ENCODE results near the gene KLF13.
"Not testable (repeated sequence)": the region's sequence is repeated elsewhere in the genome, so short reads cannot be mapped to it uniquely, and the experiment has no call there.

KLF13 gene

GRCh38 chr15:31349233-31350141 lies 22.9 kb downstream of the KLF13 start:
- Histone ChIP-seq H3K27me3 (ENCODE audit: control insufficient read depth in 1 of 2, insufficient read depth in 2 of 2, low read length in 2 of 2) (no peaks in the 10 kb centered on the region), H3K9me3 (ENCODE audit: control insufficient read depth in 2 of 2, low read length in 2 of 2) (no peaks in the 10 kb centered on the region), H3K27ac (ENCODE audit: low read length) (no peak overlapping the region), H3K4me3 (ENCODE audit: low read length in 2 of 2) (no peak overlapping the region), H3K9ac (ENCODE audit: low read length in 2 of 2) (no peak overlapping the region), H3K4me1 (ENCODE audit: control insufficient read depth, insufficient read depth, low read length) (peaks cover 77% of the 10 kb centered on the region), H3K36me3 (ENCODE audit: control insufficient read depth in 2 of 2, insufficient read depth in 2 of 2, low read length in 2 of 2) (no peaks in the 10 kb centered on the region)

GRCh38 chr15:31350771-31351170 lies 24.1 kb downstream of the KLF13 start:
- H3K36me3 ChIP-seq (ENCODE audit: control insufficient read depth in 2 of 2, insufficient read depth in 2 of 2, low read length in 2 of 2) = peaks cover 0 to 3% of the 10 kb centered on the region in 2 donors
- H3K27me3 ChIP-seq (ENCODE audit: control insufficient read depth in 1 of 2, insufficient read depth in 2 of 2, low read length in 2 of 2) = no peaks in the 10 kb centered on the region
- no peak overlapping the region for H3K4me3 ChIP-seq (ENCODE audit: low read length in 2 of 2)
- no peak overlapping the region for H3K27ac ChIP-seq (ENCODE audit: low read length)
- H3K4me1 ChIP-seq (ENCODE audit: control insufficient read depth, insufficient read depth, low read length) = peaks cover 74% of the 10 kb centered on the region
- no peaks in the 10 kb centered on the region for H3K9me3 ChIP-seq (ENCODE audit: control insufficient read depth in 2 of 2, low read length in 2 of 2)
- no peak overlapping the region for H3K9ac ChIP-seq (ENCODE audit: low read length in 2 of 2)

GRCh38 chr15:31352339-31352751 lies 25.7 kb downstream of the KLF13 start:
- H3K4me3 ChIP-seq (ENCODE audit: low read length in 2 of 2) = peak overlapping the region in 1 of 2 donors; percentile 55
- no peaks in the 10 kb centered on the region for H3K27me3 ChIP-seq (ENCODE audit: control insufficient read depth in 1 of 2, insufficient read depth in 2 of 2, low read length in 2 of 2)
- no peaks in the 10 kb centered on the region for H3K9me3 ChIP-seq (ENCODE audit: control insufficient read depth in 2 of 2, low read length in 2 of 2)
- peak overlapping the region; percentile 75 for H3K27ac ChIP-seq (ENCODE audit: low read length)
- H3K4me1 ChIP-seq (ENCODE audit: control insufficient read depth, insufficient read depth, low read length) = peaks cover 64% of the 10 kb centered on the region
- peaks cover 0 to 3% of the 10 kb centered on the region in 2 donors for H3K36me3 ChIP-seq (ENCODE audit: control insufficient read depth in 2 of 2, insufficient read depth in 2 of 2, low read length in 2 of 2)
- no peak overlapping the region for H3K9ac ChIP-seq (ENCODE audit: low read length in 2 of 2)

- H3K4me3 ChIP-seq (ENCODE audit: low read length in 2 of 2) = peak overlapping the region; percentile 7 to 55
- H3K4me1 ChIP-seq (ENCODE audit: control insufficient read depth, insufficient read depth, low read length) = peaks cover 65% of the 10 kb centered on the region
- H3K27me3 ChIP-seq (ENCODE audit: control insufficient read depth in 1 of 2, insufficient read depth in 2 of 2, low read length in 2 of 2) = no peaks in the 10 kb centered on the region
- peak overlapping the region; percentile 75 for H3K27ac ChIP-seq (ENCODE audit: low read length)
- peaks cover 0 to 3% of the 10 kb centered on the region in 2 donors for H3K36me3 ChIP-seq (ENCODE audit: control insufficient read depth in 2 of 2, insufficient read depth in 2 of 2, low read length in 2 of 2)
- H3K9me3 ChIP-seq (ENCODE audit: control insufficient read depth in 2 of 2, low read length in 2 of 2) = no peaks in the 10 kb centered on the region
- peak overlapping the region in 1 of 2 donors; percentile 62 for H3K9ac ChIP-seq (ENCODE audit: low read length in 2 of 2)
Measured at GRCh38 chr15:31352911-31353811, 26.5 kb downstream of the KLF13 start.

GRCh38 chr15:31353931-31354330 lies 27.3 kb downstream of the KLF13 start:
- Histone ChIP-seq H3K9me3 (ENCODE audit: control insufficient read depth in 2 of 2, low read length in 2 of 2) (no peaks in the 10 kb centered on the region), H3K4me1 (ENCODE audit: control insufficient read depth, insufficient read depth, low read length) (peaks cover 67% of the 10 kb centered on the region), H3K4me3 (ENCODE audit: low read length in 2 of 2) (peak overlapping the region in 1 of 2 donors; percentile 55), H3K36me3 (ENCODE audit: control insufficient read depth in 2 of 2, insufficient read depth in 2 of 2, low read length in 2 of 2) (peaks cover 0 to 3% of the 10 kb centered on the region in 2 donors), H3K9ac (ENCODE audit: low read length in 2 of 2) (peak overlapping the region; percentile 10 to 62), H3K27me3 (ENCODE audit: control insufficient read depth in 1 of 2, insufficient read depth in 2 of 2, low read length in 2 of 2) (no peaks in the 10 kb centered on the region), H3K27ac (ENCODE audit: low read length) (peak overlapping the region; percentile 75)

- not testable (repeated sequence) for H3K9ac ChIP-seq (ENCODE audit: low read length in 2 of 2); H3K4me3 ChIP-seq (ENCODE audit: low read length in 2 of 2); H3K36me3 ChIP-seq (ENCODE audit: control insufficient read depth in 2 of 2, insufficient read depth in 2 of 2, low read length in 2 of 2); H3K9me3 ChIP-seq (ENCODE audit: control insufficient read depth in 2 of 2, low read length in 2 of 2); H3K27me3 ChIP-seq (ENCODE audit: control insufficient read depth in 1 of 2, insufficient read depth in 2 of 2, low read length in 2 of 2); H3K27ac ChIP-seq (ENCODE audit: low read length)
- H3K4me1 ChIP-seq (ENCODE audit: control insufficient read depth, insufficient read depth, low read length) = peaks cover 61% of the 10 kb centered on the region
Measured at GRCh38 chr15:31356097-31356496, 29.5 kb downstream of the KLF13 start.

- Histone ChIP-seq H3K27me3 (ENCODE audit: control insufficient read depth in 1 of 2, insufficient read depth in 2 of 2, low read length in 2 of 2) (no peaks in the 10 kb centered on the region), H3K36me3 (ENCODE audit: control insufficient read depth in 2 of 2, insufficient read depth in 2 of 2, low read length in 2 of 2) (peaks cover 0 to 3% of the 10 kb centered on the region in 2 donors), H3K9me3 (ENCODE audit: control insufficient read depth in 2 of 2, low read length in 2 of 2) (no peaks in the 10 kb centered on the region), H3K27ac (ENCODE audit: low read length) (no peak overlapping the region), H3K4me1 (ENCODE audit: control insufficient read depth, insufficient read depth, low read length) (peaks cover 67% of the 10 kb centered on the region), H3K4me3 (ENCODE audit: low read length in 2 of 2) (no peak overlapping the region), H3K9ac (ENCODE audit: low read length in 2 of 2) (no peak overlapping the region)
Measured at GRCh38 chr15:31357148-31357547, 30.5 kb downstream of the KLF13 start.

GRCh38 chr15:31358163-31358562 lies 31.5 kb downstream of the KLF13 start:
- Histone ChIP-seq H3K9me3 (ENCODE audit: control insufficient read depth in 2 of 2, low read length in 2 of 2) (no peaks in the 10 kb centered on the region), H3K4me1 (ENCODE audit: control insufficient read depth, insufficient read depth, low read length) (peaks cover 56% of the 10 kb centered on the region), H3K4me3 (ENCODE audit: low read length in 2 of 2) (no peak overlapping the region), H3K27ac (ENCODE audit: low read length) (no peak overlapping the region), H3K36me3 (ENCODE audit: control insufficient read depth in 2 of 2, insufficient read depth in 2 of 2, low read length in 2 of 2) (peaks cover 0 to 3% of the 10 kb centered on the region in 2 donors), H3K9ac (ENCODE audit: low read length in 2 of 2) (no peak overlapping the region), H3K27me3 (ENCODE audit: control insufficient read depth in 1 of 2, insufficient read depth in 2 of 2, low read length in 2 of 2) (no peaks in the 10 kb centered on the region)

- Histone ChIP-seq H3K9me3 (ENCODE audit: control insufficient read depth in 2 of 2, low read length in 2 of 2) (no peaks in the 10 kb centered on the region), H3K36me3 (ENCODE audit: control insufficient read depth in 2 of 2, insufficient read depth in 2 of 2, low read length in 2 of 2) (peaks cover 0 to 3% of the 10 kb centered on the region in 2 donors), H3K4me1 (ENCODE audit: control insufficient read depth, insufficient read depth, low read length) (peaks cover 47% of the 10 kb centered on the region), H3K27ac (ENCODE audit: low read length) (no peak overlapping the region), H3K4me3 (ENCODE audit: low read length in 2 of 2) (no peak overlapping the region), H3K27me3 (ENCODE audit: control insufficient read depth in 1 of 2, insufficient read depth in 2 of 2, low read length in 2 of 2) (no peaks in the 10 kb centered on the region), H3K9ac (ENCODE audit: low read length in 2 of 2) (no peak overlapping the region)
Measured at GRCh38 chr15:31358957-31359701, 32.5 kb downstream of the KLF13 start.

- H3K4me3 ChIP-seq (ENCODE audit: low read length in 2 of 2) = no peak overlapping the region
- no peaks in the 10 kb centered on the region for H3K9me3 ChIP-seq (ENCODE audit: control insufficient read depth in 2 of 2, low read length in 2 of 2)
- no peaks in the 10 kb centered on the region for H3K27me3 ChIP-seq (ENCODE audit: control insufficient read depth in 1 of 2, insufficient read depth in 2 of 2, low read length in 2 of 2)
- H3K4me1 ChIP-seq (ENCODE audit: control insufficient read depth, insufficient read depth, low read length) = peaks cover 51% of the 10 kb centered on the region
- H3K27ac ChIP-seq (ENCODE audit: low read length) = no peak overlapping the region
- H3K36me3 ChIP-seq (ENCODE audit: control insufficient read depth in 2 of 2, insufficient read depth in 2 of 2, low read length in 2 of 2) = peaks cover 0 to 3% of the 10 kb centered on the region in 2 donors
- no peak overlapping the region for H3K9ac ChIP-seq (ENCODE audit: low read length in 2 of 2)
Measured at GRCh38 chr15:31359702-31360111, 33.1 kb downstream of the KLF13 start.

All from stomach smooth muscle (tissue), 2 donors.